ENCODE results near the gene FAM24A. TPM values are rescaled to one million over a fixed set of nuclear protein-coding genes. Genes with fewer than 3 reads are reported as not detected.

The FAM24A gene
- total RNA-seq, 1 donor, result not detected

DNA sequence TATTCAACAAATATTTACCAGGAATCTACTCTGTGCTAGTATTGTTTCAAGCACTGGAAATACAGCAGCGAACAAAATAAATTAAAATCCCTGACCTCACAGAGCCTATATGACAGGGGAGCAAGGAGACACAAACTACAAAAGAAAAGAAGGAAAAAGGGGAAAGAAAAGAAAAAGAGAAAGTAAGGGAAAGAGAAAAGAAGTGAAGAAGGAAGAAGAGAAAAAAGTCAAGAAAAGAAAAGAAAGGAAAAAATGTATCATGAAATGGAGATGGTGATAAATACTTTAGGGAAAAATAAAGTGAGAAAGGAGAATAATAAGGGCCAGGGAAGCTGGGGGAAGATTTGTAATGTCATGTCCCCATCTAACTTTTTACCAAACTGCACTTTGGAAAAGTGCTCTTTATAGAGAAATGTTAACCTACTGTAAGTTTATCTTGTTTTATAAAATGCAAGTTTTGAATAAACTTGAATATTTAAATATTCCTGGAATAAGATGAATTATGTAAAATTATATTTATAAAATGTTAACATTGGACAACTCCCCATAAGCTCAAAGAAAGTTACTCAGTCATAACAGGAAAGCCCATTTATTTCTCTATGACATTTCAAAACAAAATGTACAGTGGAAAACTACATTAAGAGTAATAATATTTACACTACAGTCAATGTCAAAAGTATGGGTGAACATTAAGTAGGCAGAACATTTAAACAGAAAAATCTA, 28.9 kb downstream of the FAM24A start:
- Histone ChIP-seq H3K4me2 (ENCODE audit: insufficient read depth, low read length) (peak overlapping the region; percentile 50), H2AFZ (ENCODE audit: low read length) (no peak overlapping the region), H4K20me1 (ENCODE audit: insufficient read depth, low read length) (no peaks in the 10 kb centered on the region), H3K27ac (ENCODE audit: low read depth, low read length) (peak overlapping the region; percentile 70), H3K4me1 (ENCODE audit: insufficient read depth, low read length) (peaks cover 17% of the 10 kb centered on the region), H3K4me3 (ENCODE audit: insufficient read depth, low read length) (no peak overlapping the region), H3K27me3 (ENCODE audit: insufficient read depth, low read length) (no peaks in the 10 kb centered on the region), H3K36me3 (ENCODE audit: insufficient read depth, low read length) (peaks cover 14% of the 10 kb centered on the region), H3K9me3 (ENCODE audit: low read depth, low read length) (no peaks in the 10 kb centered on the region), H3K79me2 (ENCODE audit: insufficient read depth, low read length) (peaks cover 5% of the 10 kb centered on the region)
- DNase-seq (ENCODE audit: insufficient read length, low spot score, missing footprints), result no peak
- TF ChIP-seq, protein P1, sequence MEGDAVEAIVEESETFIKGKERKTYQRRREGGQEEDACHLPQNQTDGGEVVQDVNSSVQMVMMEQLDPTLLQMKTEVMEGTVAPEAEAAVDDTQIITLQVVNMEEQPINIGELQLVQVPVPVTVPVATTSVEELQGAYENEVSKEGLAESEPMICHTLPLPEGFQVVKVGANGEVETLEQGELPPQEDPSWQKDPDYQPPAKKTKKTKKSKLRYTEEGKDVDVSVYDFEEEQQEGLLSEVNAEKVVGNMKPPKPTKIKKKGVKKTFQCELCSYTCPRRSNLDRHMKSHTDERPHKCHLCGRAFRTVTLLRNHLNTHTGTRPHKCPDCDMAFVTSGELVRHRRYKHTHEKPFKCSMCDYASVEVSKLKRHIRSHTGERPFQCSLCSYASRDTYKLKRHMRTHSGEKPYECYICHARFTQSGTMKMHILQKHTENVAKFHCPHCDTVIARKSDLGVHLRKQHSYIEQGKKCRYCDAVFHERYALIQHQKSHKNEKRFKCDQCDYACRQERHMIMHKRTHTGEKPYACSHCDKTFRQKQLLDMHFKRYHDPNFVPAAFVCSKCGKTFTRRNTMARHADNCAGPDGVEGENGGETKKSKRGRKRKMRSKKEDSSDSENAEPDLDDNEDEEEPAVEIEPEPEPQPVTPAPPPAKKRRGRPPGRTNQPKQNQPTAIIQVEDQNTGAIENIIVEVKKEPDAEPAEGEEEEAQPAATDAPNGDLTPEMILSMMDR (IDR thresholded peaks at IDR 0.05; ENCODE audit: extremely low read depth, low read depth, low read length), result no peak

DNA sequence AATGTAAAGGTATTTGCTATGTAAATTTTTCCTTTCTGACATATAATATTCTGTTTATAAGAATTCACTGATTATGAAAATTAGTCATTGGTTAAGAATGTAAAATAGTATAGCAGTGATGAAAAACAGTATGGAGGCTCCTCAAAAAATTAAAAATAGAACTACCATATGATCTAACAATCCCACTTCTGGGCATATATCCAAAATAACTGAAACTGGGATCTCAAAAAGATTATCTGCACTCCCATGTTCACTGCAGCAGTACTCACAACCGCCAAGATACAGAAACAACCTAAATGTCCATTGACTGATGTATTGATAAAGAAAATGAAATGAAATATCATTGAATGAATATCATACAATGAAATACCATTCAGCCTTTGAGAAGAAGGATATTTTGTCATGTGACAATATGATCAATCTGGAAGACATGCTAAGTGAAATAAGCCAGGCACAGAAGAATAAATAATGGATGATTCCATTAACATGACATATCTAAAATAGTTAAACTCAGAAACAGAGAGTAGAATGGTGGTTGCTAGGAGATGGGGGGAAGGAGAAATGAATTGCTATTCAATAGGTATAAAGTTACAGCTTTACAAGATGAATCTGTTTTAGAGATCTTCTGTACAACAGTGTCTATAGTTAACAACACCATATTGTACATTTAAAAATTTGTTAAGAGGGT, 29.6 kb downstream of the FAM24A start:
- H3K27me3 ChIP-seq (ENCODE audit: insufficient read depth, low read length), result no peaks in the 10 kb centered on the region
- H3K4me1 ChIP-seq (ENCODE audit: insufficient read depth, low read length), result peaks cover 17% of the 10 kb centered on the region
- H3K4me3 ChIP-seq (ENCODE audit: insufficient read depth, low read length), result no peak overlapping the region
- H3K79me2 ChIP-seq (ENCODE audit: insufficient read depth, low read length), result peaks cover 9% of the 10 kb centered on the region
- TF ChIP-seq, protein P1 (IDR thresholded peaks at IDR 0.05; ENCODE audit: extremely low read depth, low read depth, low read length), result no peak
- H2AFZ ChIP-seq (ENCODE audit: low read length), result no peak overlapping the region
- H4K20me1 ChIP-seq (ENCODE audit: insufficient read depth, low read length), result no peaks in the 10 kb centered on the region
- peak overlapping the region; percentile 70 for H3K27ac ChIP-seq (ENCODE audit: low read depth, low read length)
- peak overlapping the region; percentile 50 for H3K4me2 ChIP-seq (ENCODE audit: insufficient read depth, low read length)
- no peaks in the 10 kb centered on the region for H3K9me3 ChIP-seq (ENCODE audit: low read depth, low read length)
- no peak for DNase-seq (ENCODE audit: insufficient read length, low spot score, missing footprints)
- peaks cover 14% of the 10 kb centered on the region for H3K36me3 ChIP-seq (ENCODE audit: insufficient read depth, low read length)

DNA sequence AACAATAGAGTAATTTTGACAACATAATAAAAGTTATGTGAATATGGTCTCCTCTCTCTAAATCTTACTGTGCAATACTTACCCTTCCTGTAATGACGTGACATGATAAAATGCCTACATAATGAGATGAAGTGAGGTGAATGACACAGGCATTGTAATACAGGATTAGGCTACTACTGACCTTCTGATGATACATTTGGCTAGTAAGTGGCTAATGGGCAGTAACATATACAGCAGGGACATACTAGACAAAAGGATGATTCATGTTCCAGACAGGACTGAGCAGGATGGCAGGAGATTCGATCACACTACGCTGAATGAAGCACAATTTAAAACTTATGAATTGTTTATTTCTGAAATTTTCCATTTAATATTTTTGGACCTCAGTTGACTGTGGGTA, 38.9 kb downstream of the FAM24A start:
- H3K4me2 ChIP-seq (ENCODE audit: insufficient read depth, low read length), result no peak overlapping the region
- TF ChIP-seq, protein P1 (IDR thresholded peaks at IDR 0.05; ENCODE audit: extremely low read depth, low read depth, low read length), result no peak
- H2AFZ ChIP-seq (ENCODE audit: low read length), result no peak overlapping the region
- no peak for DNase-seq (ENCODE audit: insufficient read length, low spot score, missing footprints)
- H3K36me3 ChIP-seq (ENCODE audit: insufficient read depth, low read length), result peaks cover 24% of the 10 kb centered on the region
- H3K9me3 ChIP-seq (ENCODE audit: low read depth, low read length), result no peaks in the 10 kb centered on the region
- peaks cover 5% of the 10 kb centered on the region for H3K4me1 ChIP-seq (ENCODE audit: insufficient read depth, low read length)
- no peak overlapping the region for H3K27ac ChIP-seq (ENCODE audit: low read depth, low read length)
- no peak overlapping the region for H3K4me3 ChIP-seq (ENCODE audit: insufficient read depth, low read length)
- no peaks in the 10 kb centered on the region for H4K20me1 ChIP-seq (ENCODE audit: insufficient read depth, low read length)
- peaks cover 27% of the 10 kb centered on the region for H3K79me2 ChIP-seq (ENCODE audit: insufficient read depth, low read length)
- no peaks in the 10 kb centered on the region for H3K27me3 ChIP-seq (ENCODE audit: insufficient read depth, low read length)
